NCI-H82 treated with DMSO at 0.1 percent for 48 hours (cell line): Measurements from ENCODE around the gene JUN.
"Not testable (repeated sequence)": the region's sequence is repeated elsewhere in the genome, so short reads cannot be mapped to it uniquely, and the experiment has no call there.

Experiments
- DNase-seq: peaks from one replicate; lab custom pipeline; 2025; ENCODE audit not compliant: unreplicated experiment; lab: John Stamatoyannopoulos, UW

JUN gene

DNA sequence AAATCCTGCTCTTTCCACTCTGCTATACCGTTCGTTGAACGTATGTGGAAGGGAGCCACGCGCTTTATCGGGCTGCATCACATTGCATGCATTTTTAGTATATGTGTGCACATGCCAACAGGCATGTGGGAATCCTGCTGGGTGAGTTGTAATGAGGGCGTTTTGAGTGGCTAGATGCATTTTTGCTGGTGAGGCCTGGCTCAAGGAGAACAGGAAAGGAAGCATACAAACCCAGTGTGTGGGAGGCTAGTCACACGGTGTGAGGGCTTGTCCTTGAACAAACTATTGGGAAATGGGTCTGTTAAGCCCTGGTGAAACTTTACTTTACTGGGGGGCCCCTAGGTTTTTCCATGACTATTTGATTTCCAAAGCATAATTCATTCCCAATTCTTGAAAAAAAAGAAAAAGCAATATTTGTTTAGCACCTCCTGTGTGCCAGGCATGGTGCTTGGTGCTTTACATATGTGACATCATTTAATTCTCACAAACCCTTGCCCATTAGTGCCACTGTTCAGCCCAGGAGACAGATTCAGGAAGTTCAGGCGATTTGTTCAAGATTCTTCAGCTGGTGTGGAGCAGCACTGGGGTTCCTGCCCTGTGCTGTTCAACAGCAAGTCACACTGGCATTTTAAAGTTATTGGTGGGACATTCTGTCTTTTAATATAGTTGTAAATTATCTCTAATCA is 25.6 kb upstream of the JUN start:
- no peak for DNase-seq

DNA sequence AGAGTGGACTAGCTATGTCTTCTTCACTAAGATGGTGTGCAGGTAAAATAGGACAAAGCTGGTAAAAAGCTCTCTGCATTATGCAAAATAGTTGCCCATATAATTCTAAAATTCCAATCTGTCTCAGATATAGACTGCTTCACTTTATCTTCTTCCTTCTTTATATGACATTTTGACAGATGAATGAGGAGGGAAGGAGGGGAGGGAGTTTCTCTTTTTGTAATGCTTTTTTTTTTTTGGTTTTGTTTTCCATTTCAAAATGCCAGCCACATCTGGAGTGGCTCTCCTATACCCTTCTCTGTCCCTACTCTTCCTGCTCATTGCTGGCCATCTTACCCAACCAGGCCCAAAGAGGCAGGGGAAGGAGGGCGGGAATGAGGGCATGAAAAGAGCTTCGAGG is 24.2 kb upstream of the JUN start:
- DNase-seq, result no peak

DNA sequence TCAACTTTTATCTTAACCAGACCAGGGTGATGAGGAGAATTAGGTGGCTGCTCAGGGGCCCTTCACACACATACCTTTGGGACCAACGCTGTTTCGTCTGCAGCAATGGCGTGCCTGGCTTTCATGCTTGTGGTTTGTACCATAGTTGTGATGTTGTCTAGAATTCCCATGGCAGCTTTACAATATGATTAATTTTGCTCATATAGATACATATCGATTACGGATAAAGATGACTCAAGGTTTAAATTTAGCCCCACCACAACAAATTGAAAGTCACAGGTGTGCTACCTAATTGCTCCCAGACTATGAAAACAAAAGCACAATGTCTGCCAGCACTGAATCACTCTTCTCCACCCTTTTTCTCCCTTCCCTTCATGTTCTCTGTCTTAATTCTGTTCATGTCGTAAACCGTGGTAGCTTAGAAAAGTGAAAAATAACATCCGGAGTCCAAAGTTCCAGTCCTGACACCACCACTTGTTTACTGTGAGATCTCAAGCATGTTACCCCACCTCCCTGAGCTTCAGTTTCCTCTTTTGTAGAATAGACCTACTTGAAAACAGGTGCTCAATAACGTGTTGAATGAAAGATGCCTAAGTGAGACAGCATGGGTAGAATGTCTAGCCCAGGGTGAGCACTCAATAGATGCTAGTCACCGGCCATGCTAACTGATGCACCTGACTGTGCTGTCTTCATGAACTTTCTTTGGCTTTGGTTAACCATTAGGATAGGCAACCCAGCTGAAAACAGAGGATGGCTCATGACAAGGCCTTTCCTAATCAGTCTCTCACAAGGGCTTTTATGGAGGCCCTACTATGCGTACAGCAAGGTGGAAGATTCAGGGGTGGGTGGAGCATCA is 22.1 kb upstream of the JUN start:
- DNase-seq, result no peak

DNA sequence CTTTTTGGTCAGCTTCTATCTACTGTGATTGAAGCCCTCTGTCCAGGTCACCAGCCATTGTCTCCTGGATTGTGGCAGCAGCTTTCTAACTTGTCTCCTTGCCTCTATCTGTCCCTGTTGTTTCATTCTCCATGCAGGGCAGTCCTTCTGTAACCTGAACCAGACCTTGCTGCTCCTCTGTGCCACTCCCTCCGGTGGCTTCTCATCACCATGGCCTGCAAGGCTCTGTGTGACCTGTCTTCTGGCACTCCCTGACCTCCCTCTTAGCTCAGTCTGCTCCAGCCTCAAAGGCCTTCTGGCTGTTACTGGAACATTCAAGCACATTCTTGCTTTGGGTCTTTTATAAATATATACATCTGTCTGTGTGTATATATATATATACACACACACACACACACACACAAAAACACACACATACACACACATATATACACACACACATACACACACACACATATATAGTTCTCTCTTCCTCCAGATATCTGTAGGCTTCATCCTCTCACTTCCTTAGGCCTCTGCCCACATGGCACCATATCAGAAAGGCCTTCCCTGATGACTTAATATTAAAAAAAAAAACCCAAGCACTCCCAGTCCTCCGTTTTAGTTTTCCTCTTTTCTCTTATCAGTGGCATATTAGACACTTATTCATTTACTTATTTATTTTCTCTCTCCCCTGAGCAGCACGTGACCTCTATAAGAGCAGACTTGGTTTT is 21.2 kb upstream of the JUN start:
- no peak for DNase-seq

DNA sequence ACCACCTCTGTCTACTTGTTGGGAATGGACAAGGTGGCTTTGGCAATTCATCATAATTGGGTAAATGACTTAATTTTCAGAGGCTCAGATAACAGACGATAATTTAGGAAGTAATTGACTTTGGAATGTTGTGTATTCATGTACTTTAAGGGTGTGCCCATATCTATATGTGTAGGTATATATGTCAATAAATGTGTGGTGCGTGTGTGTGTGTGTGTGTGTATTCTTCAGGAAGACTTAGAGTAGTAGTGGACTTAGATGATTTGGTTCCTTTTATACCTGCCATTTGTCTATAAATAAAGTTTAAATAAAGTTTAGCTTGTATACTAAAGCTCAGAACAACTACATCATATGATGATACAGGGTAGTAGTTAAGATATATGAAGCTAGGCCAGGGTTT is 20.0 kb upstream of the JUN start:
- no peak for DNase-seq

DNA sequence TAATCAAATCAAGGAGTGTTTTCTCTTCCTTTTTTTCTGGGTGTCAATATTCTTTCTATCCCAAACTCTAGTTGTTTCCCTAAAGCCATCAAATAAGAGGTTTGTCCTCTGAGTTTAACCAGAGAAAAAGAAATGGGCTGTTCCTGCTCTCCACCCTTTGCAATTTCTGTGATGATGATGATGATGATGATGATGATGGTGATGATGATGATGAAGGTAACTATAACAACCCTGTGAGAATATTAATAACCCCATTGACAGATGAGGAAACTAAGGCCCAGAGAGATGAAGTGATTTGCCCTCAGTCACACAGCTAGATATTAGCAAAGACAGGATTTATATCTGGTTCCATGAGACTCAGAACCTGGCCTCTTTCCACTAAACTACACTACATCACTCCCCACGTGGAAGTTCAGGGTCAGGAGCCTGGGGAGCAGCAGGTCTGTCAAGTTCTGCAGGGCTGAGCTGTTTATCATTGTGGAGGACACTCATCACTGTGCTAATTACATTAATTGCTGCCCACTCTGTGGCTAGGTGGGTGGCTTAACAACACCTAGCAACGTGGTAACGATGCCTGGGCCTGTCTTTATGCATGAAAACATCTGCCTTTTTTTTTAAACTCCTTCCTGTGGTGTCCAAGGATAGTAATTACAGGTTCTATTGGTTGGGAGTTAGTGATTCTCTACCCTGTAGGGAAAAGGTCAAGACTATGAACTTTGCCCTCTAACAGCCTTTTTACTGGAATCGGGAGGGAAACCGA is 19.0 kb upstream of the JUN start:
- no peak for DNase-seq

DNA sequence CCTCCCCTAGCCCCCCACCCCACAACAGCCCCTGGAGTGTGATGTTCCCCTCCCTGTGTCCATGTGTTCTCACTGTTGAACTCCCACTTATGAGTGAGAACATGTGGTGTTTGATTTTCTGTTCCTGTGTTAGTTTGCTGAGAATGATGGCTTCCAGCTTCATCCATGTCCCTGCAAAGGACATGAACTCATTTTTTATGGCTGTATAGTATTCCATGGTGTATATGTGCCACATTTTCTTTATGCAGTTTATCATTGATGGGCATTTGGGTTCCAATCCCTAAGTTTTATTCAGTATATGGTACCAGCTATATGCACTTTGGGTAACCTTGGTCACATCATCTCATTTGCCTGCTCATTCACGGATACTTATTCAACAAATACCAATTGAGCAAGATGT is 17.4 kb upstream of the JUN start:
- not testable (repeated sequence) for DNase-seq

DNA sequence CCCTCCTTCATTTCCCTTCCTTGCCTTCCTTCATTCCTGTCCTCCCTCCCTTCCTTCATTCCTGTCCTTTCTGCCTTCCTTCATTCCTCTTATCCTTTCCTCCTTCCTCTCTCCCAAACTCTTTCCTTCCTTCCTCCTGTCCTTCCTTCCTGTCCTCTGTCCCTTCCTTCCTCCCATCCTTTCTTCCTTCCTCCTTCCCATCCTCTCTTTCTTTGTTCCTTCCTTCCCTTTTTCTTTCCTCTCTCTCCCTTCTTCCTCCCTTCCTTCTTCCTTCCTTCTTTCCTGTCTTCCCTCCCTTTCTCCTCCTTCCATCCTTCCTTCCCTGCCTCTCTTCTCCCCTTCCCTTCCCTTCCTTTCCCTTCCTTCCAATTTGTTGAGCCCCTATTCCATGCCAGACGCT is 15.8 kb upstream of the JUN start:
- DNase-seq, result no peak

DNA sequence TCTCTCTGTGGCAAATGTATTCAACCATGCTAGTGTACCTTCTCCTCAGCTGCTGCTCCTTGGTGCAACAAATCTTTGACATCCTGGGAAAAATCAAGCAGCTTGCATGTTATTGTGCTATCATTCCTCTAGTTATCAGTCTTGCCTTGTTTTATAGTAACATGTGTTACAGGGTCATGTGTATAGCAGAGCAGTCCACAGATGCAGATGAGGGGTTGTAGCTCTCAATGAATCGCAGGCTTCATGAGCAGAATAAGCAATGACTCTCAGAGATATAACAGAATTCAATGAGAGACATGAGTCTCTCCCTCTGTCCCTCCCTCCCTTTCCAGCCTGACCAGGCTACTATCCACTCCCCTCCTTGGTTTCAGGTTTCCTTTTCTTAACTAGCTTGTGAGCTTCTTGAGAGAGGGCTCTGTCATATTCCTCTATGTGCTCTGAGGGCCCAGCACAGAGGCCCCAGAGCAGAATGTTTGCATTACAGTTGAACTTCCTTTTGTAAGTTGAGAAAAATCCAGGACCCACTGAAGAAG is 15.1 kb upstream of the JUN start:
- DNase-seq, result no peak

DNA sequence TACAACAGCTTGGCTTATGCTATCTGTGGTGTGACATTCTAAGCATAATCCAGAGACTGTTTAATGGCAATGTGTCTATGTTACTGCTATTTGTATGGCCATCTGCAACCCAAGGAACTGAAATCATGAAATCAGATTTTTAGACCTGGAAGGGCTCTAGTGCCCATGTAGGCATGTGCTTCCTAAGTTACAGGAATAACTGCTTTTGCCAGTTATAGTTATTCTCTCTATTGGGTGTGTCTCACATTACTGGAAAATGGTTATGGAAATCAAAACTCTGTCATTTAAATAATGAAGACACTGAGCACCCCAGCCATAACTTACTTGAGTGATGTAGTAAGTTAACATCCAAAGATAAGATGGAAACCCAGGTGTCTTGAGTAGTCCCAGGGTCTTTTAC is 12.6 kb upstream of the JUN start:
- no peak for DNase-seq

DNA sequence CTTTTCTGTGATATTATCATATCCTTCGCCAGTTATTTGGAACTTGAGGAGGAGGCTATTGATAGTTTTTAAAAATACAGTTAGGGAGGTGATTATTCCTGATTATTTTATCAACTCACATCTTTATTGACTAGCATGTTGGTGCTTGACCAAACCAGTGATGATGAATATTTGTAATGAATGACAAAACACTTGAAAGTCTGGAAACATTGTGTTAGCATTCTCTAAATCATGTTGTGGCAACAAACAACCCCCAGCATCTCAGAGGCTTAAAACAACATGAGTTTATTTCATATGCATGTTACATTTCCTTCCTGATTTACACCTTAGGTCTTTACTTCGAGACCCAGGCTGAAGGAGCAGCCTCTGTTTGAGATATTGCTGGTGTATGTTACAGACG is 10.7 kb upstream of the JUN start:
- DNase-seq, result no peak

DNA sequence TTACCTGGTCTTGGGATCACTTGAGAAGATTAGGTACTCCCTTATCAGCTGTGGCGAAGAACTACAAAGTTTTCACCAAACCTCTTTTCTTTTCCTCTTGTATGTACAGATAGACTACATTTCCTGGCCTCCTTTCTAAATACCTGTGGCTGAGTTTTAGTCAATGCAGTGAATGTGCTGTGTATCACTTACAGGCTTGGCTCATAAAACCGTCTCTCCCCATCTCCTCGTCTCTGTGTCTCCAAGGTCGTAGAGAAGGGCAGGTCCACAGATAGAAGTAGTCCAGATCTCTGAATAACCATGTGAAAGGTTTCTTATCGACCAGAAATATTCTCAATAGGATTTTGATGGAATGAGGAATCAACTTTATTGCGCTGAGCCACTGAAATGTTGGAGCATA is 9.0 kb upstream of the JUN start:
- no peak for DNase-seq

DNA sequence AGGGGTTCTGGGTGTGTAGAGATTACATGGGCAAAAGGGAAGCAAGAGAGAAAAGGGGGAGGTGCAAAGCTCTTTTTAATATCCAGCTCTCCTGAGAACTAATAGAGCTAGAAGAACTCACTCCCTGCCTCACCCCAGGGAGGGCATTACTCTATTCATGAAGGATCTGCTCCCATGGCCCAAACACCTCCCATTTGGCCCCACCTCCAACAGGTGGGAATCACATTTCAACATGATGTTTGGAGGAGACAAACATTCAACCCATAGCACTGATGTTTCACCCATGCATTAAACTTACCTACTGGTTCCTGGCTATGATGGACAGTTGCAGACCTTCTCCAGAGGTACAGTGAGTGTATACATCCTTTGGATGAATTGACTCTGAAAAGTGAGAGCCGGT is 7.3 kb upstream of the JUN start:
- no peak for DNase-seq

DNA sequence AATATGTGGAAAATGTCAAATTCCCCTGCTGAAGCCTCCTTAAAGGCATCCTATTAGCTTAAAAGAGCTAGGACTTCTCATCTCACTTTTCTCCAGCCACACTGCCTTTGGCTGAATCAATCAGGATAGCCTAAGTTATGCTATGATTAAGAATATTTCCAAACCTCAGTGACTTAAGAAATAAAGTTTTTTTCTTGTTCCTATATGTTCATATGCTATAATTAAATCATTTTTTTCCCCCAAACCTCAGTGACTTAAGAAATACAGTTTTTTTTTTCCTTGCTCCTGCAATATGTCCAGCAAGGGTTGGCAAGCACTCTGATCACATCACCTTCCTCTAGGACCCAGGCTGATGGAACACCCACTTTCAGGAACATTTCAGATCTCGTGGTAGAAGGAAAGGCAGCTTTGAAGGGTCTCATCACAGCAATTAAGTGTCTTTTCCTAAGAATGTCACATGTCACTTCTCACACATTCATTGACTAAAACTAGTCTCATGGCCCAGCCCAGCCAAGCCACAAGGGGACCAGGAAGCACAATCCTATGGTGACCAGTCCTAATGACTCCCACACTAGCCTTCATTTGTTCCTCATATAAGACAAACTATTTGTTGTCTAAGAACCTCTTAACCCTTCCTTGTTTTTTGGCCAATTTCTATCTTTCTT is 6.3 kb upstream of the JUN start:
- no peak for DNase-seq

DNA sequence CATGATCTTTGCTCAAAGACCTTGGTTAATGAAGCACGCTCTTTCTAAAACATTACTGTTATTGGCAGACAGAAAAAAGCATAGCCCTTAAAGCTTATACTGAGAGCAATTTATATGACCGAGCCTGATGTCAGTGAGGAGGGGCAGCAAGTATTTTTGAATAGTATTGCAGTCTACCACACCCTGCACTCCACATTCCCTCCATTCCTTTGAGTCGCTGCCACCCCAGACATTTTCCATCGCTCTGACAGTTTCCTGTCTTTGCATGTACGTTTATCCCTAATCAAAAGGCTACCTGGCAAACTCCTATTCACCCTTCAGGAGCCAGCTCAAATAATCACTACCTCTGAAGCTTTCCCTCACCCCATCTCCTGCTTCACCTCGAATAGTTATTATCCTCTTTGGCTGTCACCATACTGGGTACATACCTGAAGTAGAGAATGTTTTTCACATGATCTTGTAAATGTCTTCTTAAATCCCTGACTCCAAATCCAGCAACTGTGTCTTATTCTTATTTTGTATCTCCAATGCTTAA is 5.5 kb upstream of the JUN start:
- no peak for DNase-seq

DNA sequence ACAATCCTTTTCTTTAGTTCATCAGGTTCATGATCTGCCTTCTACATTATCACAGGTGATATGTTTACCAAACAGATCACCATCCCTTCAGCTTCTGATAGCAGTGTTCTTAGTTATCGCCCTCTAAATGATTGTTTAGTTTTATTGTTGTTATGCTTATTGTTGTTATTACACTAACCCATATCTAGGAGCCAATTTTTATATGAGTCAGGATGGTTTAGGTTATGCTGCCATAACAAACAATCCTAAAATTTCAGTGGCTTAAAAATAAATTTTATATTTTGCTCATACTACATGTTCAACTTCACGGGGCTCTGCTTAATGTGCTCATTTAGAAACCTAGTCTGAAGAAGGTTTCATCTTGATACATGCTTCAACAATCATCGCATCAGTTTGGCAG is 4.4 kb upstream of the JUN start:
- DNase-seq, result no peak

DNA sequence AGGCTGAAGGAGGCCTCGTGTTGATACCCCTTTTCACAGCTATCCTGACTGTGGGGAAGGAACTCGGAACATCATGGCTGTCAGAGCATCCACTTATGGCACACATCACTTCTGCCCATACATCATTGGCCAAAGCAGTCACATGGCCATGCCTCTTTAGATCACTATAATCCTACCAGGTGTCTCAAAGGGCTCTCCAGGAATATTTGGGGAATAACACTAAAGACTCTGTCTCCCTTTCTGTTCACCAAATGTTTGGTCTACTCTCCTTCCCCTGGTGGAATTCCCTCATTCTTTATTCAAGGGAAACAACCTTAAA is 3.0 kb upstream of the JUN start:
- DNase-seq, result no peak

DNA sequence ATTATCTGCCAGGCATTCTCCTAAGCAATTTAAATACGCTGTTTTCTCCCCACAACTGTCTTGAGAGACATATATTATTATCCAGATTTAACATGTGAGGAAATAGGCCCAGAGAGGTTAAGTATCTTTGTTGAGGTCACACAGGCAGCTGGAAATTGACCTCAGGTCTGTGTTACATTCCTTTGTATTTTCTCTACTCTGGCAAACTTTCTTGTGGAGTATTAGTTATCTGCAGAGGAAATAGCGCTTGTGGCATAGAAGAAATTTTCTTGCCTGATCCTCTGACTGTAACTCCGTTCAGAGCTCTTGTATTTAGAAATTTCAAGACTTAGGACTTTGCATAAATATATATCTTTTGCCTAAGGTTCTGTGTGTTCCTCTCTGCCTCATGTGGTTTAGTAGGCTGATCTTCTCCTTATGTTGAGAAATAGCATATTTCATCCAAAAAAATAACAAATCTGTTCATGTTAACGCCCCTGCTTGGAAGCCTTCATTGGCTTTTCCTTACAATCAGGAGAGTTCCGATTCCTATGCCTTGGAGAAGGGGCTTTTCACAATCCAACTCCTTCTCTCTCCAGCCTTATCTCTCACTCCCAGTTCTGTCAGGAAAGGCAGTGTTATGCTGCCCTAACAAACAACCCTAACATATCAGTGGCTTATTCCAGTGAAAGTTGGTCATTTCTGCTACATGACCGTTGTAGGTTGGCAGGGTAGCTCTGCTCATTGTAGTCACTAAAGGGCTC is 2.5 kb upstream of the JUN start:
- no peak for DNase-seq

DNA sequence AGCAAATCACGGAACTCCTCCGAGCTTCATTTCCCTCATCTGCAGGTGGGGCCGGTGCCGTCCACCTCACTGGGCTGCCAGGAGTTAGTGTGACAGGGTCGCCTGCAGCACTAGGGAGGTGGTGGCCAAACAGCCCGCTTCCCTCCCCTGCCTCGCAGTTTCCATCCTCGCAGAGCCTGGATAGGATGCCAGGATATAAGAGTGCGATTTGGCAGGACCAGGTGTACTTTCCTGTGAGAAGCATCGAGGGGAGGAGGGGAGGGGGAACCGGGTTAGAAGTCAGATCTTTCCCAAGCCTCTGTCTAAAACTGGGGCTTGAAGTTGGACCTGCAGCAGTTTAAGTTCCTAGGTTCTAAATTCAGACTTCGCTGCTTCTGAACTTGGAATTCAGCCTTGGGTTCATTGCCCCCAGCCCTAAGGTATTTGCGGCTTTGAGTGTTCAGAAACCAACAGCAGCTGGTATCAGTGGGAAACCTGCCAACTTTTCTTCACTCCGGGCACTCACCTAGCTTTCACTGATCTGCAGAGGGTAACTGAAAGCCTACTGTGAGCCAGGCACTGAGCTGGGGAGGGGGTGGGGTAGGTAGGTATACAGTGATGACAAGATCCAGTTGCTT is 1.7 kb upstream of the JUN start:
- DNase-seq, result peak; percentile 23
